A204.1 (cell line): ENCODE data around the gene ULBP2.
"Not testable (repeated sequence)": the region's sequence is repeated elsewhere in the genome, so short reads cannot be mapped to it uniquely, and the experiment has no call there.

Experiments
- FAIRE-seq: peaks from 2 replicates; lab custom pipeline; 2012; peaks lifted over from hg19 to GRCh38; lab: Jason Lieb, UNC

ULBP2 gene

DNA sequence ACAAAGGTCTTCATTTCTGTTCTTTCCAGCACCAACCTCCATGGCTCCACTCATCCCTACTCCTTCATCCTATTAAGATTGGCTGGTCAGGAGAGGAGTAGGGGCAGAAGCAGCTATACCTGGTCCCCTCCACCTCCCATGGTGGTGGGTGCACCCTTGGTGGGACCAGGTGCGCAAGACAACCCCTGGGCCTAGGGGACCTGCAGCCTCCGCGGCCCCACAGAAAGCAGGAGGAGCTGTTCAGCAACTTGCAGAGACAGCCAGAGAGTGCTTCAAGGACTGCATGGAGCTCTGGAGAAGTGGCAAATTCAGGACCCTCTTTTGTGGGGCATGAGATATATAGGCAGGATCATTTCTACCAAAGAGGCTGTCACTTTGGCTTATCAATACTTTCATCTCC lies 9.8 kb downstream of the ULBP2 start:
- no peak for FAIRE-seq

DNA sequence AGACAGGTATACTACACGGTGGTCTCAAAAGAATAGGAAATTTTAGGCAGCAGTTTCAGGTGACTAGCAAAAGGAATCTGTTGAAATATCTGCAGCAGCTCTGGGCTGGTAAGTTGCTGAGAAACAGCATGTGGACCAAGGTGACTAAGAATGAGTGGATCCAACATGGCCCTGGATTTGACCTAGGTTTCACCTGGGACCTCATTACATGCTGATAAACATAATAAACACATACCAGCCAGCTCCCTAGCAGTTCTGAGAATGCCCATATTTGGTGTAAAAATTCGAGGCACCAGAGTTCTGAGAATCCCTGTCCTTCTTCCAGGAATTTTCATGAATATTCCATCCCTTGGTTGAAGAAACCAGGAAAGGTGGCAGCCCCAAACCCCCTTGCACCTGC lies 11.6 kb downstream of the ULBP2 start:
- not testable (repeated sequence) for FAIRE-seq

DNA sequence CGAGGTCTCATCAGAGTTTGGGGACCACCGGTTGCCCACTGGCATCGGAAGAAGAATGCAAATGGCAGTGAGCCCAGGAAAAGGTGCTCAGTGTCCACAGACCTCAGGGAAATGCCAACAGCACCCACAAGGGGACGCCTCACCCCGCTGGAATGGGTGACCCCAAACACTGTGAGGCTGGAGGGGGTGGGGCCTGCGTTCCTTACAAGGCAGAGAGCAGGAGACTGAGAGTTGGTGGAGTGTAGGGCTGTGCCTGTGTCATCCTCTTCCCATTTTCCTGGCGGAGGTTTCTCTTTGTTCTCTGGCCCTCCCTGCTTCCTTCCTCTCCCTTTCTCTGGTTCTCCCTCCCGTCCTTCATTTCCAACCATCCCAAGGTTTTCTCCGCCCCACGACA lies 12.1 kb downstream of the ULBP2 start:
- not testable (repeated sequence) for FAIRE-seq

DNA sequence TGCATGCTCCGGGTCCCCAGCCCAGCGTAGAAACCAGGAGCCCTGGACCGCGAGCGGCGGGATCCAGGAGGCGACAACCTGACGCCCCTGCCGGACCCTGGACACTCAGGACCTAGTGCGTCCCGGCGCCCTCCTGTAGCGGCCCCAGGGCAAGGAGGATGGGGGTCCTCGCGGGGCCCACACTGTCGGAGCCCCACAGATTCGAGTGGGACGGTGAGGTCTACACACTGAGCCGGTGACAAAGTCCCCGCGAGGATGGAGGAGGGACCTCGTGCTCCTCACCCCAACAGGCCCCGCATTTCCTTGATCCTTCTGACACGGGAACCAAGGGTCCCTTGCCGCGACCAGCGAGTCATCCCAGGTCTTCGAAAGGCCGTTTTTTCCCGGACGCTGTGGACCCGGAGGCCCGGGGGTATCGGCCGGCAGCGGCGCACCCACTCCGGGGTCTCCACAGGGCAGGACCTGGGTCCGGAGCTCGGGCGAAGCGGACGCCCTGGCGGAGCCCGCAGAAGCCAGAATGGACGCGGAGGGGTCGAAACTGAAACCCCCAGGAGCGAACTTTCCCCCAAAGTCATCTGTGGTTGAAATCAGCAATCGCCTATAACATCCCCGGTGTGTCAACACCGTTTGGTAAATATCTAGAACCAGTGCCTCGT lies 12.6 kb downstream of the ULBP2 start:
- not testable (repeated sequence) for FAIRE-seq

DNA sequence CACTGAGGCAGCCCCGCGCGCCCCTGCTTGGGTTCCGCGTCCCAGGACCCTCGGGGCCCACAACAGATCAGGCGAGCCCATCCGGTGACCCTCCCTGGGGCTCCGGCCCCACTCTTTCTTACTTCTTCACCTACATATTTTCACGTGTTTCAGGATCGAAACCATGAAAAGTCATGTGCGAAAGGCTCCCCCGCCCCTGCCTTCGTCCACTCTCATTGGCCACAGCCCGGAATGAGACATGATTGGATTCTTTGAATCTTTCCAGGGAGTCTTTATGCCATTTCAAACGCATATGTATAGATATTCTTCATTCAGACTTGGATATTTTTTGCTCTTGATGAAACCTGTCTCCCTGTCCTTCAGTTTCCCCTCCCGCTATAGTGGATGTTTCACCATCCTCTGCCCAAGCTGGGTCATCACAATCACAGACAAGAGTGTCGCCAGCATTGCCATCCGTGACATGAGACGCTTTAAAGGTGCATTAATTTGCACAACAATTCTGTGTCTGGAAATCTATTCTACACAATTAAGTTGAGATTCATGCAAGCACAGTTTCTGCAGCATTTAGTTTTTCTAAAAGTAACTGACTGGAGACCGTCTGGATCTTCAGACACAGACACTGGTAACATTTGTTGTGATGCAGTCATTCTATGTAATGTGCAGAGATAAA lies 13.3 kb downstream of the ULBP2 start:
- not testable (repeated sequence) for FAIRE-seq

DNA sequence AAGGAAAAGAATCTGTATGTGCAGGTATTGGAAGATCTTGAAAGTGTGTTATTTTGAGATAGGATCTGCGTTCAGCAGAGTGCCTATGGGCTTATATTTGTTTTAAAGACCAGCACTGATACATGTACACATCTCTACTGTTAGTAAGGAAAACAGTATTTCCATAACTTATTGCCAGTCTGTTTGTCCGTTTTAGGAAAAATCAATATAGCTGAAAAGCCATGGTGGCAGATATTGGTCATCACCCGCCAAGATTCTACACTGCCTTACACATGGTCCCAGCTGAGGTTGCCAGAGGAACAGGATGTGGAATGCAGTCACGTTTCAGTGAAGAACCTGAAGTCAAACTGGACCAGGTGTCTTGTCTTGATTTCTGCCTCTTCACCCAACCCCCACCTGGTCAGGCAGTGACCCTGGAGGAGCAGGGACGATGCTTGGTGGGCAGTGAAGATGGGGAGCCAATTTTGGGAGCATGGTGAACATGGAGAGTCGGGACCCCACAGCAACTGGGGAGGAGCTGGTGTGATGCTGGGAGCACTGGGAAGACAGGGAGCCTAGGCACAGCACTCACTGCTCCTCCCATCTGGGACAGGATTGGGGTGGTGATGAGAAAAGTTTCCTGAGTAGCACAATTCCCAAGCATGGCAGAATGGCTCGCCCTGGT lies 14.0 kb downstream of the ULBP2 start:
- FAIRE-seq = not testable (repeated sequence)

DNA sequence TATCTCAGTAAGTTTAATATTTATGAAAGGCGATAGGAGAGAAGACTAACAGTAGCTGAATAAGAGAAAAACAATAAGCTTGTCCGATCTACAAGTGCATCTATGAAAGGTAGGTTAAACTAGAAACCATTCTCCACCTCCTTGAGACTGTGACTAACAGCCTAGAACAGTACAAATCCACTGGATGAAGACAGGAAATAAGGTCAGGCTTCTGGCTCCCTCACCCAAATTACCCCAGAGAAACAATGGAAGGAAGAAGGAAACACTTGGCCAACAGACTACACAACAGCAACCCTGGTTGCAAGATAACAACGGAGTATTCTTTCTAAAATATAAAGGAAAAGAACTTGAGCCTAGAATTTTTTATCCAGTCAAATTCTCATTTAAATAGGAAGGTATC lies 16.3 kb downstream of the ULBP2 start:
- not testable (repeated sequence) for FAIRE-seq

DNA sequence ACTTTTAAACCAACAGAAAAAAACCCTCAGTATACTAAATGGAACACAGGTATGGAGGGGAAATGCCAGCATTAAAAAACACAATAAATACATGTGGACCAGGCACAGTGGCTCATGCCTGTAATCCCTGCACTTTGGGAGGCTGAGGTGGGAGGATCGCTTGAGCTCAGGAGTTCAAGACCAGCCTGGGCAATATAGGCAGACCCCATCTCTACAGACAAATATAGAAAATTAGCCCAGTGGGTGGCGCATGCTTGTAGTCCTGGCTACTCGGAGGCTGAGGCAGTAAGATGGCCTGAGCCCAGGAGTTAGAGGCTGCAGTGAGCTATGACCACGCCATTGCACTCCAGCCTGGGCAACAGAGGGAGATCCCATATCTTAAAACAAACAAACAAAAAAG lies 18.0 kb downstream of the ULBP2 start:
- FAIRE-seq = not testable (repeated sequence)

DNA sequence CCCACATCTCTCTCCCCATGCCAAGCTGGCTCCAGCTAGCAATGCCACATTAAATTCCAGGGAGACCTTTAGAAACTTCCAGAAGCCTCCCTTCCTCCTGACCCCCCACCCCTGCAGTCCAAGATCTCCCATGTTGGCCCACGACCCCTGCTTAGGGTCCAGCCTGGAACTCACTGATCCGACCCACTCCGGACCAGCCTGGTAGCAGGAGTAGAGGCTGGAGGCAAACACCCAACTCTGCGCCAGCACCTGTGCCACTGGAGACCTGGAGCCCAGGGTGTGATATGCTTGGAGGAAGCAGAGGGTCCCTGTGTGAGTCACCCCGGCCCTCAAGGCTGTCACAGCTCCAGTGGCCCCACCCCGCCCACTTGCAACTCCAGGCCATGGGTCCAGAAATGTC lies 18.7 kb downstream of the ULBP2 start:
- FAIRE-seq = no peak

DNA sequence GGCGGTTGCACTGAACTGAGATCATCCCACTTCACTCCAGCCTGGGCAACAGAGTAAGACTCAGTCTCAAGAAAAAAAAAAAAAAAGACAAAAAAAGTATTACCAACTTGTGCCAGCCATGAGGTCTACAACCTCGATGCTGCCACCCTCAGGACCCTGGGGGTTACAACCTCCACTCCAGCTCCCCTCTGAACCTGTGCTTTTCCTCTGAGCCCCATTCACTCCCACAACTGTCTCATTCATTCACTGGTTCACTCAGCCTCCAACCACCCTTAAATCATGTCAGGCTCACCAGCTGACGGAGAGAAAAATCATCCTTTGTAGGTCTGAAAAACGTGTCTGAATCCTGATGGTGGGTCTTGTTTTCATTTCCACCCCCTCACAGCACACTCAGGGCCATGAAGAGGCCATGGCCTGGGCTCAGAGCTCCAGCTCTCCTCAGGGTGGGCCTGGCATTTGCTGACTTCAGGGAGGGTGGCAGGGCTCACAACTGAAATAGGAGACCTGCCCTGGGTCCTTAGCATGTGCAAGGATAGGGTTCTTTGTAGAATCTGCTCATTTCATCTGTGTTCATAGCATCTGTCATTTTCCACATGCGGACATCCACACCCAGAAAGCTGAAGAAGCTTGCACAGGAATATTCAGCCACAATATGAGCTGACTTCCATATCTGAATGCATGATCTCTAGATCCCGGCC lies 20.1 kb downstream of the ULBP2 start:
- FAIRE-seq = no peak

DNA sequence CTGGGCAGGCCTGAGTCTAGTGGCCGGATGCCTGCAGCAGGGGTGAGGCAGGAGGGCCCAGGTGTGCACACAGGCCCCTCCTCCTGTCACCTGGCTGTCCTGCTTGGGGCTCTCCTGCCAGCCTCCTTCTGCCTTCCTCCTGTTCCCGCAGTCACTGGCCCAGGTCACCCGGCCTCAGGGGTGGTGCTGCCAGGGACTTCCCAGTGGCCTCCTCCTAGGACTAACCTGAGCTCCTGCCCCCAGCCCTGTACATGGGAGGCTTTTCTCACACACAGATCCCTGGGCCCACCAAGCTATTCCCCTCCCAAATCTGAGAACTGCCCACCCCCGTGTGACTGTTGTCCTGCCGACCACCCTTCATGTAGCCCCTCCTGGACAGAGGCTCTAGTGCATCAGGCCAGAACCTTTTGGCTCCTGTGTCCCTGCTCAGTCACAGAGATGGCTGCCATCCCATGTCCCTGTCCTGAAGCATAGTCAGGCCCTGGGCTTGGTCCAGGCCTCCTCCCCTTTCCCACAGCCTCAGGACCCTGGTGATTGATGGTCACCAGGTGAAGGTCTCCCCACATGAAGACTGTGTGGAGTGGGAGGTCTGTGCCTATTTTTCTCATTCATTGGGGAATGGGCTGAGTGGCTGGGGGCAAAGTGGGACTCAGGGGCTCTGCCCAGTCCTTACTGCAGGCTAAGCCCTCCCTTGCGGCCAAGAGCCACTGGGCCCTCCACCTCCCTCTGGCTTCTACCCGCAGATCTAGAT lies 20.8 kb downstream of the ULBP2 start:
- no peak for FAIRE-seq

DNA sequence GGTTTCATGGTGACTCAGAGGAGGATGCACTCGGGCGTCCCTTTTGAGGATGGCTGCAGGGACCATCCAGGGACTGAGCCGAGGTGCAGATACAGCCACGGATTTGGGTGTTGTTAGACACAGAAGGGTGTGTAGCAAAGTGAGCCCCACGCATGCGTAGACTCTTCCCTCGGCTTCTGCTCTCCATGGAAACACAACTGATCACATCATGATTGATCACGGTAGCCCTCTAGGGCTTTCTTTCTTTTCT lies 21.3 kb downstream of the ULBP2 start:
- FAIRE-seq = no peak

DNA sequence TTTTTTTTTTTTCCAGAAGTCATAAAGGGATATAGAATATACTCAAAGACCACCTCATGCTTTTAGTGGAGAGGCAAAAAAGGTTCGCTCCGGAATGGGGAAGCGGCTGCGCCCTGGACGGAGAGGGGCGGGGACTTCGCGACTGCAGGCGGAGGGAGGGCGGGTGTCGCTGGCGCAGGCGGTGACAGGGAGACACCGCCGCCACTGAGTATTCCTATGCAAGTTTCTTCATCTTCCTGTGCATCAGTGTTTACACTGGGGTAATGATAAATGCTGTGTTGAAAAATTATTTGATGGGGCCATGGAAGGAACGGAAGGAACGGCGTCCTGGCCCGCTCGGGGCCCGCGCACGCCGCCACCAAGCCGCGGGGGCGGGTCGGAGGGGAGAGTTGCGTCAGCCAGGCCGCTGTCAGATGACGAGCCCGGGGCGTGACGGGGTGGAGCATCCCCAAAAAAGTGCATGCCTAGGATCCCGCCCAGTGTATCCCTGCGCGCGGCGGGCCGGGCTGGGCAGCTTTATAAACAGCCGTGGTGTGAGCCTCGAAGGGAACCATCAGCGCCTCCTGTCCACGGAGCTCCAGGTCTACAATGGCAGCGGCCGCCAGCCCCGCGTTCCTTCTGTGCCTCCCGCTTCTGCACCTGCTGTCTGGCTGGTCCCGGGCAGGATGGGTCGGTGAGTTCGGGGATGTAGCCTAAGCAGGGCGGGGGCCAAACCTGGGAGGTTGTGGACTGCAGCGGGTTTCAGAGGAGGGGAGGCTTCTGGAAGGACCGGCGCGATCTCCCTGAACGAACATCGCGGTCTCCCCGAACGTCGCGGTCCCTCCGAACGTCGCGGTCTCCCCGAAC lies 21.9 kb downstream of the ULBP2 start, which contains the start of gene ULBP1:
TSS of gene ULBP1 (plus strand) at position 482 of the 846 bp plus-strand sequence. CDS start at position 589, 107 bp downstream.
- FAIRE-seq = no peak

DNA sequence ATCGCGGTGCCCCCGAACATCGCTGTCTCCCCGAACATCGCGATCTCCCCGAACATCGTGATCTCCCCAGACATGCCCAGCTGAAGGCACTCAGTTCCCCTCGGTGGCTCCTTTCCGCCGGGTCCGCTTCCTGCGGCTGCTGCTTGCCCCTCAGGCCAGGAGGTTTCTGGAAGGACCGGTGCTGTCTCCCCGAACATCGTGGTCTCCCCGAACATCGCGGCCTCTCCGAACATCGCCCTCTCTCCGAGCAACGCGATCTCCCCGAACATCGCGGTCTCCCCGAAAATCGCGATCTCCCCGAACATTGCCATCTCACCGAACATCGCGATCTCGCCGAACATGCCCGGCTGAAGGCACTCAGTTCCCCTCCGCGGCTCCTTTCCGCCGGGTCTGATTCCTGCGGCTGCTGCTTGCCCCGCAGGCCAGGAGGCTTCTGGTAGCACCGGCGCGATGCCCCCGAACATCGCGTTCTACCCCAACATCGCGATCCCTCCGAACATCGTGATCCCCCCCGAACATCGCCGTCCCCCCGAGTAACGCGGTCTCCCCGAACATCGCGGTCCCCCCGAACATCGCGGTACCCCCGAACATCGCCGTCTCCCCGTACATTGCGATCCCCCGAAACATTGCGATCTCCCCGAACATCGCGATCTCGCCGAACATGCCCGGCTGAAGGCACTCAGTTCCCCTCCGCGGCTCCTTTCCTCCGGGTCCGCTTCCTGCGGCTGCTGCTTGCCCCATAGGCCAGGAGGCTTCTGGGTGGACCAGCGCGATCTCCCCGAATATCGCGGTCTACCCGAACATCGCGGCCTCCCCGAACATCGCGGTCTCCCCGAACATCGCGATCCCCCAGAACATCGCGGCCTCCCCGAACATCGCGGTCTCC lies 22.7 kb downstream of the ULBP2 start:
- FAIRE-seq = no peak

DNA sequence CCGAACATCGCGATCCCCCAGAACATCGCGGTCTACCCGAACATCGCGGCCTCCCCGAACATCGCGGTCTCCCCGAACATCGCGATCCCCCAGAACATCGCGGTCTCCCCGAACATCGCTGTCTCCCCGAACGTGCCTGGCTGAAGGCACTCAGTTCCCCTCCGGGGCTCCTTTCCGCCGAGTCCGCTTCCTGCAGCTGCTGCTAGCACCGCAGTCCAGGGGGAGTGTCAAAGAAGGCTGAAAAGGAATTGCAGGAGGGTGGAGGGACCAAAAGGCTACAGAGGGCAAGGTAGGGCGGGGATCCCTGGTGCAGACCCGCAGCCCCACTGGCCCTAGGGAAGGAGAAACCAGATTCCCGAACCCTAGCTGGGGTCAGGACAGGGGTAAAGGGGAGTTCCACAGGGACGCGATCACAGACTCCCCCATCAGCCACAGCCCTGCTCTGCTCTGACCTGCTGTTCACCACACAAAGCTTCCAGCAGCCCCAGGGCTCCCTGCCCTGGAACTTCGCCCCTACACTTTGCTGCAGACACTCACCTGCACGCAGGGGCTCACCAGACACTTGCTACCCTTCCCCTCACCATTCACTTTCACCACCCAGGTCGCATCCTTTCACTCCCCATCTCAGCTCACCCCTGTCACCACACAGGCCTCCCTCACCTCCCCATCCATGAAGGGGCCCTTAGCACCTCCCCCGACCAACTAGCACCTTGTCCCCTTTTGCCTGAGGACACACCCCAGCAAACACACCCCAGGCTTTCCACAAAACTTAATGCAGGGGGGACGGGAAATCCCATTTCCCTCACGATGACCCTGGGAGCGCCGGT lies 23.6 kb downstream of the ULBP2 start:
- no peak for FAIRE-seq

DNA sequence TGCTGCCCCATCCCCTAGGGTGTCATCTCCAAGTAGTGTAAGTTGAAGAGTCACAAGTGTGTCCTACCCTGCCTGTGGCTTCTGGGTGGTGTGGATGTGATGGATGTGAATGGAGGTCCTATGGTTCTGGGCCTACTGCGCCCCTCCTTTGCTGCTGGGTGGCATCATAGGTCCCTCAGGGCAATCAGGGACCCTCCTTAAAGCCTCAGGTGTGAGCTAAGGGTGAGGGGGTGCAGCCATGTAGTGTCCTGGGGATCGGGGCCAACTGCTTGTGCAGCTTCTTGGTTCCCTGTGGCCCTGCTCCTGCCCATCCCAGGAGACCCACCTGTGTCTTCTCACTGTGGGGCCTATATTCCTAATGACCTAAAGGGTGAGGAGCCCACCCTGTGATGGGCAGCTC lies 24.5 kb downstream of the ULBP2 start:
- FAIRE-seq = not testable (repeated sequence)

DNA sequence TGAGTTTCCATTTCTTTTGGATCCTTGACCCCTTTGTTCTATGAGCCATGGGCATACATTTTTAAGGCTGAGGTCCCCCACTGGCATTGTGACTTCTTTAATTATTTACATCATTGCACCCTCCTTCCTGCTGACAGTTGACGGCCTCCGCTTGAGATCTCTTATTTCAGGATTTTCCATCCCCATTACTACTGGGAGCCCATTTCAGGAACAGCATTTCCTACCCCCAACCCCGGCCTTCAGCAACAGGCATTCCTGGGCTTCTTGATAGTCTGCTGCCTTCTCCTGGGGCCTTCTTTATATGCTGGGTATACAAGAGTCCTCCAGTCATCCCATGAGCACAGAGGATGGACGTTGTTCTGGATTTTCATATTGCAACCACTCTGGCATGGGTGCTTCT lies 25.8 kb downstream of the ULBP2 start:
- FAIRE-seq = no peak

DNA sequence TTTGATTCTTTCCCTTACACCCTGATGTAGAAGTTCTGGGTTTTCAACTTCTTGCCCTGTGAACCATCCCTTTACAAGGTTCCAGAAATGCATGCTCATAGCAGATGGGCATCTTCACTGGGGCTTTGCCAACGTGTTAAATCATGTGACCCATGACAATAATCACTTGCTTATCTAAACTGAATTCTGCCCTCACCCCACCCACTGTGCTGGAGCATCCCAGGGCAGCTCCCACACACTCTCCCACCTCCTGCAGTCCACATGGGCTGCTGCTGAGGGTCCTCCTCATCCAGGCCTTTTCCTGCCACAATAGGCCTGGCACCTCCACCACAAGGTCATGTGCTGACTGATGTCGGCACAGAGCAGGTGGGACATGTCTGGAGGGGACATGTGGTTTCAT lies 26.2 kb downstream of the ULBP2 start:
- not testable (repeated sequence) for FAIRE-seq

DNA sequence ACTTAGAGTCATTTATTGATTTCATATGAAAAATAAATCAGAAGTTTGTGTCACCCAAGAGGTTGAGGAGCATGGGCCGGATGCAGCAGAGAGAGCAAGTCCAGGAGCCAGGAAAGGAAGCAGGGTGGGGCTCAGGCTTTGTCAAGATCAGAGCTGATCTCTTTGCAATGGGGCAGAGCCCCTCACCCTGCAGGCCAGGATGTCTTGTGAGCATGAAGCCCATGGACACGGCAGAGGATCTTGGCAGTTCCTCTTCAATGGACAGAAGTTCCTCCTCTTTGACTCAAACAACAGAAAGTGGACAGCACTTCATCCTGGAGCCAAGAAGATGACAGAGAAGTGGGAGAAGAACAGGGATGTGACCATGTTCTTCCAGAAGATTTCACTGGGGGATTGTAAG lies 27.1 kb downstream of the ULBP2 start:
- not testable (repeated sequence) for FAIRE-seq

DNA sequence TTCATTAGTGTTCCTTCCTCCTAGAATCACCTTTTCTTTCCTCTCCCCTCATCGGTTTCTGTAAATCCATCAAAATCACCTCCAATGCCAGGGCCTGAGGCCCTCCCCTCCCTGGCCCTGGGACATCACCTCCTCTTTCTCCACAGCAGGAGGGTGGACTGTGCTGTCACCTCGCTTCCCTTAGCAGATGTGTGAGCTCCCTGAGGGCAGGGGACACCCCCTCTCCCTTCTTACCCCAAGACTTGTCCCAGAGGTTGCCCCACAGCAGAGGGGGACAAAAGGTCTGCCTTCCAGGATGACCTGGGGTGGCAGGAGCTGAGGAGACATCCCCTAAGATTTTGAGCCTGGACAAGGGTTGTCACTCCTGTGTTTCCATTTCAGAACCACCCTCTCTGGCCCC lies 27.8 kb downstream of the ULBP2 start:
- FAIRE-seq = no peak
